B cell (primary cell): ENCODE results near the gene SCARF1. TPM values are rescaled to one million over a fixed set of nuclear protein-coding genes. Genes with fewer than 3 reads are reported as not detected.
"Not testable (repeated sequence)": the region's sequence is repeated elsewhere in the genome, so short reads cannot be mapped to it uniquely, and the experiment has no call there.

Source experiments
- ATAC-seq: fragments of 200-7000 bp; cut with Tn5 transposase; one replicate; pipeline ENCODE4 v1.10.0; 2021; ENCODE audit warnings: low read depth, mild to moderate bottlenecking, moderate number of reproducible peaks, moderate library complexity
- CTCF ChIA-PET: fragments of 350-600 bp; sonication (Branson Sonifier 250); formaldehyde crosslinking; loops from one replicate; lab custom pipeline; 2021; ENCODE audit warnings: antibody characterized with exemption, inconsistent platforms; lab: Charles Lee
- POLR2A ChIA-PET: fragments of 350-600 bp; sonication (Branson Sonifier 250); formaldehyde crosslinking; loops from one replicate; lab custom pipeline; 2021; ENCODE audit warnings: antibody characterized with exemption; lab: Charles Lee
- DNase-seq: peaks from one replicate; pipeline ENCODE4 v3.0.0; 2013
- H2AFZ ChIP-seq: 2 replicates; pipeline ENCODE4 v1.6.1; 2012; ENCODE audit warnings: mild to moderate bottlenecking, low read depth, low read length; ENCODE audit not compliant: insufficient read depth, poor library complexity, severe bottlenecking
- H3K27ac ChIP-seq, 2 donors: 1 replicate in 1 of 2; 2 replicates in 1 of 2; pipeline ENCODE4 v1.5.1; 2012 to 2013; ENCODE audit warnings: low read length in 2 of 2, mild to moderate bottlenecking in 2 of 2, moderate library complexity in 1 of 2
- H3K27me3 ChIP-seq, 4 experiments: fragments of 200-600 bp in 1 of 4; sonication (generic) in 1 of 4; replicated peaks in 1 of 4; 1 replicate in 2 of 4; 2 replicates in 2 of 4; pipeline versions ENCODE4 v1.6.1 to v1.7.0; 2013 to 2016; ENCODE audit warnings: low read length in 3 of 4, mild to moderate bottlenecking in 2 of 4, mixed read lengths in 1 of 4, moderate library complexity in 1 of 4; ENCODE audit not compliant: insufficient read depth in 4 of 4, control insufficient read depth in 3 of 4; ENCODE audit errors: control extremely low read depth in 1 of 4
- H3K36me3 ChIP-seq, 2 experiments: replicated peaks in 1 of 2; 1 replicate in 1 of 2; 2 replicates in 1 of 2; pipeline versions ENCODE4 v1.6.1 to v1.7.1; 2013; ENCODE audit warnings: low read length in 1 of 2; ENCODE audit not compliant: insufficient read depth in 2 of 2, control insufficient read depth in 1 of 2; ENCODE audit errors: control extremely low read depth in 1 of 2, extremely low read depth in 1 of 2
- H3K4me1 ChIP-seq, 2 donors: fragments of 200-600 bp in 1 of 2; sonication (generic) in 1 of 2; 1 replicate in 1 of 2; 2 replicates in 1 of 2; pipeline versions ENCODE4 v1.5.1 to v1.6.1; 2013 to 2017; ENCODE audit warnings: low read length in 2 of 2; ENCODE audit not compliant: control insufficient read depth in 2 of 2, insufficient read depth in 2 of 2
- H3K4me2 ChIP-seq: replicated peaks from 2 replicates; pipeline ENCODE3; 2012; ENCODE audit warnings: mild to moderate bottlenecking, low read depth, low read length; ENCODE audit not compliant: poor library complexity, severe bottlenecking
- H3K4me3 ChIP-seq, 5 experiments: fragments of 200-600 bp in 1 of 5; sonication (generic) in 1 of 5; 1 replicate in 3 of 5; 2 replicates in 2 of 5; pipeline versions ENCODE4 v1.5.1 to v1.7.0; 2011 to 2016; ENCODE audit warnings: low read length in 4 of 5, mild to moderate bottlenecking in 4 of 5, low read depth in 2 of 5, control low read depth in 1 of 5, moderate library complexity in 1 of 5; ENCODE audit not compliant: insufficient read depth in 1 of 5; ENCODE audit errors: control extremely low read depth in 1 of 5, extremely low read depth in 1 of 5
- H3K79me2 ChIP-seq: fragments of 200-600 bp; sonication (generic); one replicate; pipeline ENCODE4 v1.6.0; 2016; ENCODE audit warnings: low read length; ENCODE audit not compliant: control insufficient read depth, insufficient read depth
- H3K9ac ChIP-seq: fragments of 200-600 bp; sonication (generic); 2 replicates; pipeline ENCODE4 v1.6.1; 2017; ENCODE audit warnings: mild to moderate bottlenecking, low read length, moderate library complexity
- H3K9me3 ChIP-seq, 3 donors: one replicate each; pipeline versions ENCODE4 v1.6.1 to v1.7.1; 2013; ENCODE audit warnings: low read length in 2 of 3; ENCODE audit not compliant: control insufficient read depth in 2 of 3, insufficient read depth in 1 of 3; ENCODE audit errors: control extremely low read depth in 1 of 3
- H4K20me1 ChIP-seq: 2 replicates; pipeline ENCODE4 v1.6.0; 2012; ENCODE audit warnings: mild to moderate bottlenecking, low read length; ENCODE audit not compliant: insufficient read depth, control insufficient read depth, poor library complexity, severe bottlenecking
- H3K27ac Mint-ChIP-seq: one replicate; pipeline ENCODE4 v1.8.0; 2021; ENCODE audit warnings: mixed read lengths
- H3K27me3 Mint-ChIP-seq: one replicate; pipeline ENCODE4 v1.8.0; 2021; ENCODE audit warnings: mixed read lengths
- H3K4me1 Mint-ChIP-seq: one replicate; pipeline ENCODE4 v1.8.0; 2021; ENCODE audit warnings: mixed read lengths
- H3K4me3 Mint-ChIP-seq: one replicate; pipeline ENCODE4 v1.8.0; 2021; ENCODE audit warnings: mixed read lengths
- H3K9me3 Mint-ChIP-seq: one replicate; pipeline ENCODE4 v1.8.0; 2022; ENCODE audit warnings: mixed read lengths; ENCODE audit not compliant: insufficient read depth
- EZH2 ChIP-seq: IDR thresholded peaks from 2 replicates; pipeline ENCODE4 v1.6.1; 2012; ENCODE audit warnings: borderline replicate concordance, low read depth, mild to moderate bottlenecking, moderate library complexity, low read length; ENCODE audit not compliant: insufficient read depth, poor library complexity, severe bottlenecking
- WGBS: methylation state at CpG from one replicate; pipeline ENCODE4 v1.1.5; 2013; ENCODE audit warnings: missing lambda C conversion rate; ENCODE audit not compliant: insufficient coverage; 5-methylcytosine and 5-hydroxymethylcytosine counted together
- intact Hi-C: fragments of 100-400 bp; cut with micrococcal nuclease; formaldehyde crosslinking; loops from one replicate; pipeline ENCODE4 v1.10.0; 2022
- polyA plus RNA-seq: library from polyadenylated mRNA; depleted of rRNA; stranded (reverse); fragments of >200 nt; gene quantifications from 2 replicates; pipeline ENCODE4 v1.2.3, GENCODE V29; 2012
- total RNA-seq, 2 donors: library from RNA; stranded (reverse); fragments of 120-200 nt in 1 of 2; gene quantifications; 1 replicate in 1 of 2; 2 replicates in 1 of 2; pipeline versions ENCODE4 v1.2.3 to v1.2.4, GENCODE V29; 2013 to 2022
- TF ChIP-seq, protein P1 (sequence below): fragments of 200-600 bp; IDR thresholded peaks from one replicate; pipeline ENCODE4 v1.8.0; 2022; ENCODE audit warnings: antibody characterized with exemption, mild to moderate bottlenecking

SCARF1 gene
- total and polyA plus RNA-seq, 2 donors (not counting 1 experiment from before 2014, with no cell fraction given) = 0.54 to 3.7 TPM

DNA sequence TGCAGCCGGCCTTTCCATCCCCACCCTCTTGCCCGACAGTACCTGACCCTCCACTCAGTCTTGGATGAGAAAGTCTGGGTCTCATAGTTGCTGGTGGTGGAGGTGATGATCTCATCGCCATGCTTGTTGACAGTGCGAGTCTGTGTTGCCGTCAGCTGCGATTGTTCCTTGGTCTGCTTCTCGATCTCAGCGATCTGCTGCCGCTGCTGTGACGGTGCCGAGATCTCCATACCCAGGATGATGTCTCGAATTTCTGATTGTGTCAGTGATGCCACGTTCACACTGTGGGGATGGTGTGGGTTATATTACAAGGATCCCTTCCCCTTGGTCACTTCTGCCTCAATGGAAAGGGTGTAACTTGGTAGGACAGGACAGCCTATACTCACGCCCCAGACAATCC lies 8.2 kb upstream of the SCARF1 start:
- no peak for TF ChIP-seq EZH2
- TF ChIP-seq, protein P1, sequence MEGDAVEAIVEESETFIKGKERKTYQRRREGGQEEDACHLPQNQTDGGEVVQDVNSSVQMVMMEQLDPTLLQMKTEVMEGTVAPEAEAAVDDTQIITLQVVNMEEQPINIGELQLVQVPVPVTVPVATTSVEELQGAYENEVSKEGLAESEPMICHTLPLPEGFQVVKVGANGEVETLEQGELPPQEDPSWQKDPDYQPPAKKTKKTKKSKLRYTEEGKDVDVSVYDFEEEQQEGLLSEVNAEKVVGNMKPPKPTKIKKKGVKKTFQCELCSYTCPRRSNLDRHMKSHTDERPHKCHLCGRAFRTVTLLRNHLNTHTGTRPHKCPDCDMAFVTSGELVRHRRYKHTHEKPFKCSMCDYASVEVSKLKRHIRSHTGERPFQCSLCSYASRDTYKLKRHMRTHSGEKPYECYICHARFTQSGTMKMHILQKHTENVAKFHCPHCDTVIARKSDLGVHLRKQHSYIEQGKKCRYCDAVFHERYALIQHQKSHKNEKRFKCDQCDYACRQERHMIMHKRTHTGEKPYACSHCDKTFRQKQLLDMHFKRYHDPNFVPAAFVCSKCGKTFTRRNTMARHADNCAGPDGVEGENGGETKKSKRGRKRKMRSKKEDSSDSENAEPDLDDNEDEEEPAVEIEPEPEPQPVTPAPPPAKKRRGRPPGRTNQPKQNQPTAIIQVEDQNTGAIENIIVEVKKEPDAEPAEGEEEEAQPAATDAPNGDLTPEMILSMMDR = no peak
- Mint-ChIP-seq H3K27ac (no peak overlapping the region), H3K4me3 (no peak overlapping the region), H3K9me3 (no peaks in the 10 kb centered on the region), H3K27me3 (no peaks in the 10 kb centered on the region), H3K4me1 (peaks cover 4% of the 10 kb centered on the region)
- Histone ChIP-seq H3K9me3 (no peaks in the 10 kb centered on the region), H3K9ac (no peak overlapping the region), H4K20me1 (peaks cover 43% of the 10 kb centered on the region), H3K4me3 (no peak overlapping the region), H3K27me3 (no peaks in the 10 kb centered on the region), H3K36me3 (peaks cover 8 to 79% of the 10 kb centered on the region in 2 experiments), H3K27ac (no peak overlapping the region), H3K79me2 (peaks cover 4% of the 10 kb centered on the region), H2AFZ (no peak overlapping the region), H3K4me2 (no peak overlapping the region), H3K4me1 (peaks cover 3 to 7% of the 10 kb centered on the region in 2 donors)
- intact Hi-C loops = no loop called here
- ATAC-seq = no peak
- CTCF ChIA-PET = interaction anchor here (5.4 kb wide), 1 partner anchor 15 kb away, joined by 34 read pairs; no protein-coding TSS in a partner anchor
- no peak for DNase-seq
- POLR2A ChIA-PET = no interaction called here
- WGBS = 95% methylated on average over 11 of the region's 14 CpGs

DNA sequence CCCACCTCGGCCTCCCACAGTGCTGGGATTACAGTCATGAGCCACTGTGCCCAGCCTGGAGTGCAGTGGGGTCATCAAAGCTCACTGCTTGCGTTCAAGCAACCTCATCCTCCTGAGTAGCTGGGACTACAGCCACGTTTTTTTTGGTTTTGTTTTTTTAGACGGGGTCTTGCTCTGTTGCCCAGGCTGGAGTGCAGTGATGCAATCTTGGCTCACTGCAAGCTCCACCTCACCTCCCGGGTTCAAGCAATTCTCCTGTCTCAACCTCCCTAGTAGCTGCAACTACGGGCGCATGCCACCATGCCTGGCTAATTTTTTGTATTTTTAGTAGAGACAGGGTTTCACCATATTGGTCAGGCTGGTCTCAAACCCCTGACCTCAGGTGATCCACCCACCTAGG lies 7.3 kb upstream of the SCARF1 start:
- 93% methylated on average over 3 of the region's 7 CpGs for WGBS
- H3K27ac Mint-ChIP-seq, H3K4me3 ChIP-seq, H3K4me3 Mint-ChIP-seq, H3K27me3 ChIP-seq, H3K27me3 Mint-ChIP-seq, H3K79me2 ChIP-seq, H3K9ac ChIP-seq, H2AFZ ChIP-seq, DNase-seq, ATAC-seq, H3K4me2 ChIP-seq, intact Hi-C loops, H3K9me3 Mint-ChIP-seq, H3K27ac ChIP-seq, H3K9me3 ChIP-seq: not testable (repeated sequence)
- peaks cover 11 to 15% of the 10 kb centered on the region in 2 donors for H3K4me1 ChIP-seq
- peaks cover 35% of the 10 kb centered on the region for H4K20me1 ChIP-seq
- H3K36me3 ChIP-seq = peaks cover 0 to 70% of the 10 kb centered on the region in 2 experiments
- POLR2A ChIA-PET = interaction anchor here (0.7 kb wide), 1 partner anchor 273 kb away, joined by 3 read pairs; no protein-coding TSS in a partner anchor
- H3K4me1 Mint-ChIP-seq = peaks cover 10% of the 10 kb centered on the region
- CTCF ChIA-PET = interaction anchor here (1.6 to 5.4 kb wide), 4 partner anchors 16 to 213 kb away, joined by 4 to 34 read pairs (median 6); no protein-coding TSS in a partner anchor
